KMS-11 (cell line): ENCODE data around the gene FETUB.

ENCODE experiments used
- H2AFZ ChIP-seq: fragments of 200-600 bp; sonication (generic); 2 replicates; pipeline ENCODE4 v1.6.1; 2016; ENCODE audit warnings: antibody characterized with exemption, mixed run types, low read depth
- H3K27ac ChIP-seq: fragments of 200-600 bp; sonication (generic); 2 replicates; pipeline ENCODE4 v1.6.1; 2016; ENCODE audit warnings: mild to moderate bottlenecking, mixed run types
- H3K27me3 ChIP-seq: fragments of 200-600 bp; sonication (generic); 2 replicates; pipeline ENCODE4 v1.6.1; 2017; ENCODE audit warnings: mild to moderate bottlenecking, low read depth, mixed run types, moderate library complexity; ENCODE audit not compliant: insufficient read depth
- H3K36me3 ChIP-seq: fragments of 200-600 bp; sonication (generic); 2 replicates; pipeline ENCODE4 v1.6.1; 2017; ENCODE audit warnings: mild to moderate bottlenecking, mixed run types; ENCODE audit not compliant: insufficient read depth
- H3K4me1 ChIP-seq: fragments of 200-600 bp; sonication (generic); 2 replicates; pipeline ENCODE4 v1.6.1; 2016; ENCODE audit warnings: mild to moderate bottlenecking, low read depth, mixed run types; ENCODE audit not compliant: poor library complexity, severe bottlenecking
- H3K4me2 ChIP-seq: fragments of 200-600 bp; sonication (generic); 2 replicates; pipeline ENCODE4 v1.7.0; 2016; ENCODE audit warnings: mild to moderate bottlenecking, mixed run types
- H3K4me3 ChIP-seq: fragments of 200-600 bp; sonication (generic); IDR thresholded peaks from 2 replicates; pipeline ENCODE4 v1.6.1; 2017; ENCODE audit warnings: low read depth, low read length, mixed read lengths; ENCODE audit not compliant: insufficient read depth
- H3K79me2 ChIP-seq: fragments of 200-600 bp; sonication (generic); 2 replicates; pipeline ENCODE4 v1.6.1; 2016; ENCODE audit warnings: low read depth, mixed run types; ENCODE audit not compliant: insufficient read depth
- H3K9ac ChIP-seq: fragments of 200-600 bp; sonication (generic); 2 replicates; pipeline ENCODE4 v1.6.1; 2016; ENCODE audit warnings: mild to moderate bottlenecking, mixed run types
- H4K20me1 ChIP-seq: fragments of 200-600 bp; sonication (generic); 2 replicates; pipeline ENCODE4 v1.6.1; 2016; ENCODE audit warnings: mild to moderate bottlenecking, mixed run types; ENCODE audit not compliant: insufficient read depth
- TF ChIP-seq, protein P1 (sequence below): fragments of 200-600 bp; sonication (generic); conservative IDR thresholded peaks from 2 replicates; pipeline ENCODE4 v1.6.1; 2017; ENCODE audit warnings: low read depth, mild to moderate bottlenecking, antibody characterized with exemption, low read length, moderate library complexity, mixed read lengths

The FETUB gene

DNA sequence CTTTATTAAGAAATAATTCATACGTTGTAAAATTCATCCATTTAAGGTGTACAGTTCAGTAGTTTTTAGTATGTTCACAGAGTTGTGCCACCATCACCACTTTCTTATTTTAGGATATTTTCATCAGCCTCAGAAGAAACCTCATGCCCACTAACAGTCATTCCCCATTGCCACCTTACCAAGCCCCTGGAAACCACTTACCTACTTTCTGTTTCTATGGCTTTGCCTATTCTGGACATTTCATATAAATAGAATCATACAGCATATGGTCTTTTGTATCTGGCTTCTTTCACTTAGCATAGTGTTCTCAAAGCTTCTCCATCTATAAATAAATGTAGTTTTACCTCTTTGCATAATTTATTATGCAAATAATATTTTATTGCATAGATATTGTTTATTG is 6.6 kb downstream of the FETUB start:
- Histone ChIP-seq H2AFZ (no peak overlapping the region), H3K79me2 (no peaks in the 10 kb centered on the region), H3K4me1 (peaks cover 10% of the 10 kb centered on the region), H4K20me1 (no peaks in the 10 kb centered on the region), H3K4me2 (0 out of 2 replicates have a peak overlapping the region, but pooled peaks have one; percentile 8), H3K4me3 (no peak overlapping the region), H3K36me3 (no peaks in the 10 kb centered on the region), H3K27me3 (no peaks in the 10 kb centered on the region), H3K27ac (no peak overlapping the region), H3K9ac (no peak overlapping the region)
- TF ChIP-seq, protein P1, sequence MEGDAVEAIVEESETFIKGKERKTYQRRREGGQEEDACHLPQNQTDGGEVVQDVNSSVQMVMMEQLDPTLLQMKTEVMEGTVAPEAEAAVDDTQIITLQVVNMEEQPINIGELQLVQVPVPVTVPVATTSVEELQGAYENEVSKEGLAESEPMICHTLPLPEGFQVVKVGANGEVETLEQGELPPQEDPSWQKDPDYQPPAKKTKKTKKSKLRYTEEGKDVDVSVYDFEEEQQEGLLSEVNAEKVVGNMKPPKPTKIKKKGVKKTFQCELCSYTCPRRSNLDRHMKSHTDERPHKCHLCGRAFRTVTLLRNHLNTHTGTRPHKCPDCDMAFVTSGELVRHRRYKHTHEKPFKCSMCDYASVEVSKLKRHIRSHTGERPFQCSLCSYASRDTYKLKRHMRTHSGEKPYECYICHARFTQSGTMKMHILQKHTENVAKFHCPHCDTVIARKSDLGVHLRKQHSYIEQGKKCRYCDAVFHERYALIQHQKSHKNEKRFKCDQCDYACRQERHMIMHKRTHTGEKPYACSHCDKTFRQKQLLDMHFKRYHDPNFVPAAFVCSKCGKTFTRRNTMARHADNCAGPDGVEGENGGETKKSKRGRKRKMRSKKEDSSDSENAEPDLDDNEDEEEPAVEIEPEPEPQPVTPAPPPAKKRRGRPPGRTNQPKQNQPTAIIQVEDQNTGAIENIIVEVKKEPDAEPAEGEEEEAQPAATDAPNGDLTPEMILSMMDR, result no peak

DNA sequence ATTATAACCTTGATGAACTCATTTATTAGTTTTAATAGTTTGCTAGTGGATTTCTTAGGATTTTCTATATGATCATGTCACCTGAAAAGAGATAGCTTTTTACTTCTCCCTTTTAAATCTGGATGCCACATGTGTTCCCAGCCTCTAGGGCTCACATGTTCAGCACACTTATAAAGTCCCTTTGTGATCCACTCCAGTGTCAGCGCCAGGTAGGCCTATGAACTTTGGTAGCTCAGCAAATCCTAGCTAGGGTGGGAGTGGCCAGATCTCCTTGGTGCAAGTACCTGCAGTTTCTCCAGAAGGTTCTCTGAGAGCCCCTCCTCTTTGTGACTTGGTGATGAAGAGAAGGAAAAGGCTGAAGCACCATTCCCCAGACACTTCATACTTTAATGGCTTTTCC is 8.7 kb downstream of the FETUB start:
- Histone ChIP-seq H3K4me1 (peaks cover 10% of the 10 kb centered on the region), H3K9ac (no peak overlapping the region), H3K27me3 (no peaks in the 10 kb centered on the region), H3K79me2 (no peaks in the 10 kb centered on the region), H4K20me1 (no peaks in the 10 kb centered on the region), H3K27ac (no peak overlapping the region), H3K4me3 (no peak overlapping the region), H3K36me3 (no peaks in the 10 kb centered on the region), H3K4me2 (no peak overlapping the region), H2AFZ (no peak overlapping the region)
- TF ChIP-seq, protein P1, result no peak

DNA sequence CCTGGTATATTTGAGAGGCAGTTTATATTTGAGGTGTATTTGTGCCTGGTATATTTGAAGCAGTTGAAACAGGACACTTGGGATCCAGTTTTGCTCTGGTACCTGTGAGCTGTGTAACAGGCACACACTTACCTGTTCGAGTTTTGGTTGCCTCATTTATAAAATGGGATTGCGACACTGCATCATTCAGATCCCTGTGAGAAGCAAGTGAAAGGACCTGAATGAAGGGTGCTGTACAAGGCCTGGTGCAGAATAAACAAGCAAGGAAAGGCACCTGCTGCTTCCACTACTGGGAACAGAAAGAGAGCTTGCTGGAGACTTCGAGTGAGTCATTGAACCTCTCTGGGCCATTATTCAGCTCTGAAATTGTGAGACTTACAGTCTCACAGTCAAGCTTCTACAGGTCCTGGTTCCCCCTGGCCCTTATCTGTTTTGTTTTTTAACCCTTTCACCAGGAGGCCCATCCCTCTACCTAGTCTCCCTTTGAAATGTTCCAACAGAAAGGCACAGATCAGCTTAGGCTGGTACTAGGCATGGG is 11.5 kb downstream of the FETUB start:
- TF ChIP-seq, protein P1, result no peak
- H3K4me3 ChIP-seq, result no peak overlapping the region
- H3K9ac ChIP-seq, result no peak overlapping the region
- no peak overlapping the region for H3K4me2 ChIP-seq
- H3K27ac ChIP-seq, result no peak overlapping the region
- H3K4me1 ChIP-seq, result peaks cover 7% of the 10 kb centered on the region
- no peaks in the 10 kb centered on the region for H3K36me3 ChIP-seq
- no peaks in the 10 kb centered on the region for H4K20me1 ChIP-seq
- no peak overlapping the region for H2AFZ ChIP-seq
- H3K79me2 ChIP-seq, result no peaks in the 10 kb centered on the region
- H3K27me3 ChIP-seq, result no peaks in the 10 kb centered on the region

DNA sequence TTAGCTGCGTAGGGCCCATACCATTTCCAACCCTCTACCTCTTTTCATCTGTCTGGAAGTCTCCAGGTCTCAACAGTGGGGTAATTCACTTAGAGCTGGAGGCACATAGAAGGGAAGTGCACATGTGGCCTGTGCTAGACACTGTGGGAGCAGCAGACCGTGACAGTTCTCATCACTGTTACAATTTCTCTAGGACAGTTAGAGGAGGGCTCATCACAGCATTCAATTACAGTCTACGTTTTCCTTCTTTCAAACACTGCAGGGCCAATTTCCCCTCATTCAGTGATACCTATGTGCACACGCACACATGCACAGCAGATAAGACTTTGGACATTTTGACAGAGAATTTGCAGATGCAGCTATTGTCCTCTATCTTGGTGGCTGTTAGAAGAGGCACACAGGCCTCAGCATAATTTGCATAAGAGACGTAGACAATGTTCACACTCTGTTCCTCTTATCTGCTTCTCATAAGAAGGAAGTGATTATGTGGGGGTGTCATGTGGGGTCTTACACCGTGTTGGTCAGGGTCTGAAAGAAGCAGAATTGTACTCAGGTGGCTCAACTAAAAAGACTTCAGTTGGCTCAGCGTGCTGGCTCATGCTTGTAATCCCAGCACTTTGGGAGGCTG is 13.0 kb downstream of the FETUB start:
- Histone ChIP-seq H3K4me3 (no peak overlapping the region), H3K27ac (no peak overlapping the region), H3K79me2 (no peaks in the 10 kb centered on the region), H3K9ac (no peak overlapping the region), H4K20me1 (no peaks in the 10 kb centered on the region), H3K4me2 (no peak overlapping the region), H3K36me3 (no peaks in the 10 kb centered on the region), H3K27me3 (no peaks in the 10 kb centered on the region), H3K4me1 (no peaks in the 10 kb centered on the region), H2AFZ (no peak overlapping the region)
- TF ChIP-seq, protein P1, result no peak
